Right cardiac atrium (tissue), 5 donors: ENCODE results near the gene ZNF253. TPM values are rescaled to one million over a fixed set of nuclear protein-coding genes. Genes with fewer than 3 reads are reported as not detected.

Experiments used
- ATAC-seq, 2 donors: fragments of 200-7000 bp; cut with Tn5 transposase; one replicate each; pipeline versions ENCODE4 v1.8.0 to v1.9.1; 2020; ENCODE audit warnings: moderate library complexity in 2 of 2, mild to moderate bottlenecking in 1 of 2
- DNase-seq, 3 donors: peaks; one replicate each; pipeline ENCODE4 v3.0.0-alpha.2; 2020
- H3K27ac ChIP-seq: one replicate; pipeline ENCODE4 v1.5.1; 2013; ENCODE audit warnings: mild to moderate bottlenecking, low read length, control low read depth, moderate library complexity
- H3K27me3 ChIP-seq: one replicate; pipeline ENCODE4 v1.6.1; 2013; ENCODE audit not compliant: control insufficient read depth, insufficient read depth
- H3K4me1 ChIP-seq: one replicate; pipeline ENCODE4 v1.6.1; 2013; ENCODE audit warnings: low read length; ENCODE audit not compliant: control insufficient read depth, insufficient read depth
- H3K4me3 ChIP-seq: one replicate; pipeline ENCODE4 v1.5.1; 2013; ENCODE audit warnings: low read length, control low read depth
- H3K9me3 ChIP-seq: one replicate; pipeline ENCODE4 v1.6.1; 2013; ENCODE audit warnings: low read length; ENCODE audit not compliant: control insufficient read depth
- WGBS: extraction: QIAGEN DNeasy Blood & Tissue Kit; methylation state at CpG from one replicate; pipeline ENCODE4 v1.1.7; 2013; 5-methylcytosine and 5-hydroxymethylcytosine counted together
- intact Hi-C, 4 donors: fragments of 100-400 bp; cut with DNase I; formaldehyde crosslinking; loops; one replicate each; pipeline versions ENCODE4 v1.11.0 to v1.14.0; 2022 to 2023
- polyA plus RNA-seq: library from polyadenylated mRNA; stranded (reverse); fragments of 200-250 nt; gene quantifications from one replicate; pipeline ENCODE4 v1.2.3, GENCODE V29; 2013
- total RNA-seq, 4 donors: library from RNA; stranded (reverse); fragmentation: NEBNext Ultra II Directional; extraction: Animal tissue kit (Norgen Biotek cat#: 25700); gene quantifications; one replicate each; pipeline ENCODE4 v1.2.1, GENCODE V29; 2021
- donor health status: healthy with polysubstance abuse.
- donor health status: DM: no; HTN: yes; CAD: no.
- donor health status: DM: no; HTN: no; CAD: no.
- donor health status: DM: no; HTN: yes; CAD: no; lungs with severe emphysema.
- donor health status: DM: yes; HTN: yes; CAD: no.

ZNF253 gene
- total and polyA plus RNA-seq, 5 donors, result 5.4 to 8.9 (median 8.5) TPM

DNA sequence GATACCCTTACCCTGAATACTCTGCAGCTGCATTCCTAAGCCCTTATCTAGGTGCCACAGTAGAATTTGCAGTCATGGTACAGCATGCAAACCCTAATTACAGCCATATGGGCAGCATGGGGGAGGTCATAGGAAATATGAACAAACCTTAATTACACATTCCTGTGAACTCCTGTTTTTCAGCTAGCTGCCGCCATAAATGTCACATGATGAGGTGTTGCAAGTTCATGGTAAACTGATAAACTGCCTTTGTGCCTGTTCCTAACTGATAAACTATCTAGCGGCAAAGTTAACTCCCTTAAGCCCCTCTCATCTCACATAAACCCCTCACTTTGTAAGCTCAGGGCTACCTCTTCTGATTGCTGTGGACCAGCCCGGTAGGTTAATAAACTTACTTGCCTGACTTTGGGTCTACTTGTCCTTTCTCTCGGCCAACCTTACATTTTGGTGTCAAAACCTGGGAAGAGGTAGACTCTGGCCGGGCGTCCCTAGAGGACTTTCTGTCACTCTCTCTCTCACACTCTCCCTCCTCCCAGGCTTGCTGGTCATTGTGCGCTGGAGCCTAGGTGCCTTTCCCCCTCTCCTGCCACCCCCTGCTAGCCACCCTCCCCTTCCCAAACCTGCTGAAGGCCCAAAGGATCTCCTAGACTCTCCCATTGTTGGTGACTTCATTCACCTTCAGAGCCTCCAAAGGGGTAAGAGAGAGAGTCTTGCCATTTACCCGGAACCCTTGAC lies 78.3 kb downstream of the ZNF253 start:
- DNase-seq (peak in 1 of 3 donors; percentile 19), ATAC-seq (no peak)
- Histone ChIP-seq H3K27me3 (no peaks in the 10 kb centered on the region), H3K4me1 (no peaks in the 10 kb centered on the region), H3K4me3 (no peak overlapping the region), H3K27ac (no peak overlapping the region), H3K9me3 (peaks cover 3% of the 10 kb centered on the region)
- WGBS, result 73% methylated on average over 8 of the region's 8 CpGs
- intact Hi-C loops, result loop anchor here in 1 of 4 donors (10.0 kb wide), 1 partner anchor 409 kb away; the partner anchor contains the start of gene CILP2

Other genes with a start within 250 kb of the ZNF253 start
- under 1 TPM in 1 of 4 donors, not detected in 3; 0.56 TPM for gene PBX4, start 247.2 kb upstream of the ZNF253 start, total RNA-seq
- gene PBX4, start 247.2 kb upstream of the ZNF253 start, polyA plus RNA-seq, result 0.36 TPM
- gene LPAR2, start 237.7 kb upstream of the ZNF253 start, total RNA-seq, result 1 to 10 TPM in 2 of 4 donors, under 1 TPM in 2; 0.57 to 3.0 (median 1.2) TPM
- gene LPAR2, start 237.7 kb upstream of the ZNF253 start, polyA plus RNA-seq, result 1.1 TPM
- gene GMIP, start 222.2 kb upstream of the ZNF253 start, total RNA-seq, result 1 to 10 TPM; 3.1 to 6.3 (median 5.3) TPM
- gene GMIP, start 222.2 kb upstream of the ZNF253 start, polyA plus RNA-seq, result 2.3 TPM
- gene ATP13A1, start 202.2 kb upstream of the ZNF253 start, total RNA-seq, result 10 to 100 TPM; 21.7 to 28.0 (median 23.6) TPM
- gene ATP13A1, start 202.2 kb upstream of the ZNF253 start, polyA plus RNA-seq, result 16.7 TPM
- gene ZNF101, start 197.0 kb upstream of the ZNF253 start, total RNA-seq, result 1 to 10 TPM; 3.1 to 5.9 (median 5.0) TPM
- 3.1 TPM for gene ZNF101, start 197.0 kb upstream of the ZNF253 start, polyA plus RNA-seq
- 1 to 10 TPM; 4.4 to 5.8 (median 5.3) TPM for gene ZNF14, start 132.8 kb upstream of the ZNF253 start, total RNA-seq
- gene ZNF14, start 132.8 kb upstream of the ZNF253 start, polyA plus RNA-seq, result 3.5 TPM
- gene ZNF506, start 44.1 kb upstream of the ZNF253 start, total RNA-seq, result 10 to 100 TPM; 13.6 to 17.4 (median 15.1) TPM
- 6.6 TPM for gene ZNF506, start 44.1 kb upstream of the ZNF253 start, polyA plus RNA-seq
- gene ZNF93, start 35.1 kb downstream of the ZNF253 start, total RNA-seq, result 1 to 10 TPM; 1.7 to 2.2 (median 2.0) TPM
- gene ZNF93, start 35.1 kb downstream of the ZNF253 start, polyA plus RNA-seq, result 1.9 TPM
- 1 to 10 TPM; 3.4 to 4.2 (median 4.0) TPM for gene ZNF682, start 173.6 kb downstream of the ZNF253 start, total RNA-seq
- 3.2 TPM for gene ZNF682, start 173.6 kb downstream of the ZNF253 start, polyA plus RNA-seq
- 1 to 10 TPM in 3 of 4 donors, under 1 TPM in 1; 0.88 to 2.5 (median 1.2) TPM for gene ZNF90, start 212.1 kb downstream of the ZNF253 start, total RNA-seq
- gene ZNF90, start 212.1 kb downstream of the ZNF253 start, polyA plus RNA-seq, result 0.91 TPM